DND-41 (cell line): ENCODE measurements around the gene KRT78.

Experiments
- ATAC-seq: fragments of 200-7000 bp; cut with Tn5 transposase; 3 replicates; pipeline ENCODE4 v1.9.1; 2021; ENCODE audit warnings: low read depth; ENCODE audit not compliant: insufficient read depth
- DNase-seq: peaks from one replicate; pipeline ENCODE4 v3.0.0-alpha.2; 2020
- H2AFZ ChIP-seq: 2 replicates; pipeline ENCODE4 v1.6.0; 2012; ENCODE audit warnings: low read depth, low read length
- H3K27ac ChIP-seq: 2 replicates; pipeline ENCODE4 v1.5.1; 2012; ENCODE audit warnings: low read length, inconsistent platforms
- H3K27me3 ChIP-seq: fragments of 200-600 bp; sonication (generic); 2 replicates; pipeline ENCODE4 v1.6.0; 2012; ENCODE audit warnings: low read length, mild to moderate bottlenecking, inconsistent platforms; ENCODE audit not compliant: insufficient read depth, poor library complexity
- H3K36me3 ChIP-seq: 2 replicates; pipeline ENCODE4 v1.5.1; 2012; ENCODE audit warnings: low read length, inconsistent platforms; ENCODE audit not compliant: insufficient read depth
- H3K4me1 ChIP-seq: 2 replicates; pipeline ENCODE4 v1.5.1; 2012; ENCODE audit warnings: mild to moderate bottlenecking, low read length; ENCODE audit not compliant: insufficient read depth
- H3K4me2 ChIP-seq: 2 replicates; pipeline ENCODE4 v1.6.0; 2012; ENCODE audit warnings: mild to moderate bottlenecking, moderate library complexity, low read length, inconsistent platforms; ENCODE audit not compliant: insufficient read depth
- H3K4me3 ChIP-seq, 2 experiments: fragments of 200-600 bp in 1 of 2; shearing (Covaris generic) in 1 of 2; 2 replicates each; pipeline ENCODE4 v1.5.1; 2012 to 2016; ENCODE audit warnings: inconsistent platforms in 2 of 2, low read length in 2 of 2, mild to moderate bottlenecking in 2 of 2, low read depth in 1 of 2, moderate library complexity in 1 of 2
- H3K79me2 ChIP-seq: 2 replicates; pipeline ENCODE4 v1.6.0; 2012; ENCODE audit warnings: low read length, inconsistent platforms; ENCODE audit not compliant: insufficient read depth
- H3K9ac ChIP-seq: 2 replicates; pipeline ENCODE4 v1.6.0; 2012; ENCODE audit warnings: low read depth, mild to moderate bottlenecking, inconsistent platforms, low read length, moderate library complexity
- H3K9me3 ChIP-seq: 2 replicates; pipeline ENCODE4 v1.5.1; 2012; ENCODE audit warnings: low read length, moderate library complexity, mild to moderate bottlenecking, inconsistent platforms; ENCODE audit not compliant: insufficient read depth, severe bottlenecking
- H4K20me1 ChIP-seq: 2 replicates; pipeline ENCODE4 v1.6.0; 2012; ENCODE audit warnings: low read length; ENCODE audit not compliant: insufficient read depth
- CTCF ChIP-seq: IDR thresholded peaks from 2 replicates; pipeline ENCODE4 v1.5.1; 2012; ENCODE audit warnings: borderline replicate concordance, low read length, moderate library complexity, mild to moderate bottlenecking; ENCODE audit not compliant: poor library complexity, severe bottlenecking; ENCODE audit errors: extremely low read depth
- EZH2 ChIP-seq: IDR thresholded peaks from 3 replicates; pipeline ENCODE4 v1.6.1; 2012; ENCODE audit warnings: borderline replicate concordance, low read depth, mild to moderate bottlenecking, moderate library complexity, low read length, inconsistent platforms; ENCODE audit not compliant: severe bottlenecking

Gene KRT78

DNA sequence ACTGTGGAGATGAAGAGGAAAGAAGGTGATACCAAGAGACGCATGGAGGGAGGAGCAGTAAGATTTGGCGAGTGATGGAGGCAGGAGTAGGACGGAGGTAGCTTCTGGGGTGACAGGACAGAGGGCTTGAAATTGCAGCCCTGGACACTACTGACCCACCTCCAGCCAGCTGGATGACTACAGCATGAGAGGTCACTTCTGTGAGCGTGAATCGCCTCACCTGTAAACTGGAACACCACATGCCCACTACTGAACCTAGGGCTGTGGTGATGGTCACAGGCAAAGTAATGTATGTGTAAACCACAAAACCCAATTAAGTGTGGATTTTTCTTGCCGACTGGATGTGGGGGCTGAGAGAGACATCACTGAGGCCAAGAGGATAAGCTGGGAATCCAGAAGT is 28.3 kb downstream of the KRT78 start:
- H4K20me1 ChIP-seq: 0 out of 2 replicates have a peak, but pooled peaks cover 6% of the 10 kb centered on the region
- no peaks in the 10 kb centered on the region for H3K4me1 ChIP-seq
- no peaks in the 10 kb centered on the region for H3K9me3 ChIP-seq
- no peak overlapping the region for H3K4me3 ChIP-seq
- H3K9ac ChIP-seq: no peak overlapping the region
- no peaks in the 10 kb centered on the region for H3K36me3 ChIP-seq
- peaks cover 29% of the 10 kb centered on the region for H3K27me3 ChIP-seq
- H3K27ac ChIP-seq: no peak overlapping the region
- DNase-seq (no peak), ATAC-seq (no peak)
- H3K4me2 ChIP-seq: no peak overlapping the region
- no peak overlapping the region for H2AFZ ChIP-seq
- H3K79me2 ChIP-seq: no peaks in the 10 kb centered on the region
- no peak for TF ChIP-seq CTCF
- no peak for TF ChIP-seq EZH2

GRCh38 chr12:52819731-52820510 is 28.9 kb downstream of the KRT78 start:
- H3K9ac ChIP-seq: no peak overlapping the region
- no peak for DNase-seq

GRCh38 chr12:52818887-52819420 is 29.8 kb downstream of the KRT78 start:
- Histone ChIP-seq H3K9me3 (no peaks in the 10 kb centered on the region), H3K4me1 (no peaks in the 10 kb centered on the region), H3K9ac (no peak overlapping the region), H3K4me3 (no peak overlapping the region), H2AFZ (no peak overlapping the region), H3K36me3 (no peaks in the 10 kb centered on the region), H4K20me1 (0 out of 2 replicates have a peak, but pooled peaks cover 6% of the 10 kb centered on the region), H3K27ac (no peak overlapping the region), H3K79me2 (no peaks in the 10 kb centered on the region), H3K27me3 (peaks cover 27% of the 10 kb centered on the region), H3K4me2 (no peak overlapping the region)
- ATAC-seq (no peak), DNase-seq (no peak)
- TF ChIP-seq EZH2 (no peak), CTCF (no peak)

More at GRCh38 chr12:52819731-52820510, 28.9 kb downstream of the KRT78 start:
- Histone ChIP-seq H3K27ac (no peak overlapping the region), H3K4me3 (no peak overlapping the region), H3K4me1 (no peaks in the 10 kb centered on the region), H3K27me3 (peaks cover 27% of the 10 kb centered on the region), H3K9me3 (no peaks in the 10 kb centered on the region), H3K4me2 (no peak overlapping the region), H3K79me2 (no peaks in the 10 kb centered on the region), H3K36me3 (no peaks in the 10 kb centered on the region), H2AFZ (no peak overlapping the region), H4K20me1 (0 out of 2 replicates have a peak, but pooled peaks cover 6% of the 10 kb centered on the region)
- no peak for TF ChIP-seq CTCF
- no peak for ATAC-seq
